HCT116 (cell line): ENCODE measurements around the gene DFFA. TPM values are rescaled to one million over a fixed set of nuclear protein-coding genes. Genes with fewer than 3 reads are reported as not detected.

Experiments used
- ATAC-seq: fragments of 200-7000 bp; cut with Tn5 transposase; 2 replicates; pipeline ENCODE4 v1.9.1; 2020; ENCODE audit warnings: mild to moderate bottlenecking, moderate library complexity
- BruUV-seq: library from RNA; stranded (reverse); fragments of 400-500 nt; replicated peaks from 2 replicates; lab custom pipeline; 2021; lab: Mats Ljungman, UMichigan
- CTCF ChIA-PET: fragments of 300-600 bp; sonication (Branson Sonifier 250); formaldehyde crosslinking; loops from one replicate; lab custom pipeline; 2021; ENCODE audit warnings: antibody characterized with exemption; lab: Charles Lee
- POLR2A ChIA-PET: fragments of 300-600, 350-600 bp; sonication (Branson Sonifier 250); formaldehyde crosslinking; loops from one replicate; lab custom pipeline; 2021; ENCODE audit warnings: antibody characterized with exemption; lab: Charles Lee
- RAD21 ChIA-PET, 2 experiments: fragments of 300-600 bp; sonication (Branson Sonifier 250); formaldehyde crosslinking; loops; one replicate each; lab custom pipeline; 2023; ENCODE audit warnings: low total read pairs in 2 of 2; ENCODE audit not compliant: uncharacterized antibody in 2 of 2, unreplicated experiment in 2 of 2, low non-redundant PET in 1 of 2; lab: Charles Lee
- DNase-seq: peaks from one replicate; pipeline ENCODE4 v3.0.0-alpha.2; 2010; ENCODE audit warnings: low read depth, low spot score
- H2AFZ ChIP-seq: fragments of 200-600 bp; shearing (Covaris generic), sonication (generic); 2 replicates; pipeline ENCODE4 v1.6.1; 2017; ENCODE audit warnings: low read depth, mixed run types, mixed read lengths, antibody characterized with exemption, low read length; ENCODE audit not compliant: poor library complexity, severe bottlenecking
- H3K27ac ChIP-seq: 2 replicates; pipeline ENCODE4 v1.5.1; 2012; ENCODE audit warnings: low read depth, low read length
- H3K27me3 ChIP-seq: fragments of 200-600 bp; sonication (generic); 2 replicates; pipeline ENCODE4 v1.6.1; 2016; ENCODE audit warnings: mixed run types, low read length, mixed read lengths; ENCODE audit not compliant: insufficient read depth
- H3K36me3 ChIP-seq, 2 experiments: fragments of 200-500 bp in 1 of 2; fragments of 200-600 bp in 1 of 2; sonication (Bioruptor generic) in 1 of 2; sonication (generic) in 1 of 2; 2 replicates each; pipeline versions ENCODE4 v1.5.1 to v1.6.1; 2014 to 2016; ENCODE audit warnings: low read length in 2 of 2, inconsistent platforms in 1 of 2, mixed read lengths in 1 of 2, mixed run types in 1 of 2; ENCODE audit not compliant: insufficient read depth in 2 of 2, control insufficient read depth in 1 of 2
- H3K4me1 ChIP-seq, 2 experiments: fragments of 200-600 bp in 1 of 2; sonication (generic) in 1 of 2; 2 replicates each; pipeline versions ENCODE4 v1.5.1 to v1.6.1; 2012 to 2017; ENCODE audit warnings: low read length in 2 of 2, inconsistent platforms in 1 of 2, mild to moderate bottlenecking in 1 of 2, mixed read lengths in 1 of 2, mixed run types in 1 of 2, moderate library complexity in 1 of 2; ENCODE audit not compliant: insufficient read depth in 2 of 2, control insufficient read depth in 1 of 2
- H3K4me2 ChIP-seq: fragments of 200-600 bp; sonication (generic); 2 replicates; pipeline ENCODE4 v1.6.1; 2017; ENCODE audit warnings: mixed run types, low read length, mixed read lengths
- H3K4me3 ChIP-seq, 2 experiments: fragments of 200-600 bp in 1 of 2; sonication (generic) in 1 of 2; replicated peaks in 1 of 2; 2 replicates each; pipeline ENCODE4 v1.5.1; 2011 to 2016; ENCODE audit warnings: low read length in 2 of 2, control low read depth in 1 of 2, low read depth in 1 of 2, mild to moderate bottlenecking in 1 of 2, mixed read lengths in 1 of 2, mixed run types in 1 of 2
- H3K79me2 ChIP-seq: fragments of 200-600 bp; sonication (generic); 2 replicates; pipeline ENCODE4 v1.6.1; 2017; ENCODE audit warnings: mild to moderate bottlenecking, mixed run types, low read length, moderate library complexity, mixed read lengths; ENCODE audit not compliant: insufficient read depth
- H3K9ac ChIP-seq: fragments of 200-600 bp; sonication (generic); 2 replicates; pipeline ENCODE4 v1.6.1; 2016; ENCODE audit warnings: low read length, mixed read lengths
- H3K9me2 ChIP-seq: fragments of 200-600 bp; sonication (generic), shearing (Covaris generic); 2 replicates; pipeline ENCODE4 v1.6.1; 2017; ENCODE audit warnings: mixed run types, mild to moderate bottlenecking, moderate library complexity; ENCODE audit not compliant: insufficient read depth
- H3K9me3 ChIP-seq, 2 experiments: fragments of 200-500 bp in 1 of 2; fragments of 200-600 bp in 1 of 2; sonication (Bioruptor generic) in 1 of 2; sonication (generic) in 1 of 2; 2 replicates each; pipeline ENCODE4 v1.6.1; 2014 to 2017; ENCODE audit warnings: low read length in 2 of 2, mixed read lengths in 2 of 2, inconsistent platforms in 1 of 2, low read depth in 1 of 2, mild to moderate bottlenecking in 1 of 2, mixed run types in 1 of 2, moderate library complexity in 1 of 2; ENCODE audit not compliant: control insufficient read depth in 1 of 2, insufficient read depth in 1 of 2
- H4K20me1 ChIP-seq: fragments of 200-600 bp; sonication (generic), shearing (Covaris generic); 2 replicates; pipeline ENCODE4 v1.6.1; 2017; ENCODE audit warnings: mixed run types, mild to moderate bottlenecking, moderate library complexity; ENCODE audit not compliant: insufficient read depth
- POLR2AphosphoS5 ChIP-seq: IDR thresholded peaks from 2 replicates; pipeline ENCODE4 v1.6.1; 2011; ENCODE audit warnings: mild to moderate bottlenecking, low read depth, low read length, moderate library complexity
- RAD21 ChIP-seq: IDR thresholded peaks from 2 replicates; pipeline ENCODE4 v1.6.1; 2012; ENCODE audit warnings: low read depth, mild to moderate bottlenecking
- SIN3A ChIP-seq: IDR thresholded peaks from 2 replicates; pipeline ENCODE4 v1.6.1; 2012; ENCODE audit warnings: low read depth
- SP1 ChIP-seq: IDR thresholded peaks from 2 replicates; pipeline ENCODE4 v1.6.1; 2012; ENCODE audit warnings: low read depth
- YY1 ChIP-seq: IDR thresholded peaks from 2 replicates; pipeline ENCODE4 v1.6.1; 2011; ENCODE audit warnings: low read length, low read depth, moderate library complexity, mild to moderate bottlenecking; ENCODE audit not compliant: insufficient replicate concordance; ENCODE audit errors: extremely low read depth
- intact Hi-C: fragments of 100-400 bp; cut with micrococcal nuclease; formaldehyde crosslinking; loops from 2 replicates; pipeline ENCODE4 v1.10.0; 2022
- total RNA-seq: library from RNA; stranded (reverse); gene quantifications from one replicate; pipeline ENCODE4 v1.2.1, GENCODE V29; 2021; ENCODE audit not compliant: unreplicated experiment
- TF ChIP-seq, protein P1 (sequence below), 3 experiments: fragments of 200-600 bp in 1 of 3; sonication (generic) in 1 of 3; IDR thresholded peaks in 2 of 3; conservative IDR thresholded peaks in 1 of 3; 2 replicates each; pipeline ENCODE4 v1.5.1; 2012 to 2017; ENCODE audit warnings: low read depth in 2 of 3, low read length in 2 of 3, antibody characterized with exemption in 1 of 3, borderline replicate concordance in 1 of 3, control low read depth in 1 of 3, mild to moderate bottlenecking in 1 of 3, mixed read lengths in 1 of 3, mixed run types in 1 of 3, moderate library complexity in 1 of 3; ENCODE audit not compliant: insufficient read depth in 1 of 3
- TF ChIP-seq, protein P2 (sequence below): IDR thresholded peaks from 2 replicates; pipeline ENCODE4 v1.6.1; 2012

The DFFA gene
- total RNA-seq, 1 experiment from 2014 or later: 67.7 TPM

DNA sequence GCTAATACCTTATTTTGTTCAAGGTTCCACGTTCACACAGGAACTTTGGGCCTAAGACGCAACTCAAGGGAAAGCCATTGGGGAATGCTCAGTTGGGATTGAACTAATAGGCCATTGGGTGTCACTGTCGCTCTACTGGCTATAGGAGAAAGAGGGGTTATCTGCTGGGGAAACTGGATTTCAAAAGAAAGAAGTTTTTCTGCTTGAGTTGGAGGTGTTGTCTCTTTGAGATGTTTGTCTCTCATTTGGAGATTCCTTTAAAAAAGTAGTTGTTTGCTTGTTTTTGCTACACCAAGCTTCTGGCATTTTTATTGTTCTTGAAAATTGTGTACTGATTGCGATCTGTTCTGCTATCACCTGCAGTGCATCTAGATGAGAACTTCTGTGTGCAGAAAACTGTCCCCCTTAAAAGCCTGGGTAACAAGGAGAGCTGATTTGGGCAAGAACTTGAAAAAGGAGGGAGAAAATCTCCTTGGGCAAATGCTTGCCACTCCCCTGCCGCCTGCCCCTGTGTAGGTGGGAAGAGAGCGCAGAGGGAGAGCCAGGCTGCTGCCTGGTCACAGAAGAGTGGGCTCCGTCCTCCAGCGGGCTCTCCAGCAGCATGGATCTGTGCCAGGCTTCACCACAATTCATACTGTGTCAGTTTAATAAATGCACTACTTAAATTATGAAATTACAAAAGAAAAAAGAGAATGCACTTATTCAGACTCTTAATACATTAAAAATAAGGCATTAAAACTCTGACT lies 42.3 kb upstream of the DFFA start:
- intact Hi-C loops: loop anchor here (1.0 to 2.0 kb wide), 2 partner anchors 352 to 396 kb away; no protein-coding TSS in a partner anchor
- Histone ChIP-seq H3K36me3 (no peaks in the 10 kb centered on the region), H2AFZ (no peak overlapping the region), H3K27me3 (no peaks in the 10 kb centered on the region), H3K9me2 (no peaks in the 10 kb centered on the region), H3K4me3 (no peak overlapping the region), H3K4me1 (peaks cover 14 to 20% of the 10 kb centered on the region in 2 experiments), H3K4me2 (no peak overlapping the region), H3K9me3 (no peaks in the 10 kb centered on the region), H3K27ac (no peak overlapping the region), H3K79me2 (peaks cover 96% of the 10 kb centered on the region), H4K20me1 (peaks cover 3% of the 10 kb centered on the region; the same call in 1 of the 2 replicates), H3K9ac (no peak overlapping the region)
- ChIA-PET CTCF (interaction anchor here (1.0 kb wide), 1 partner anchor 11 kb away, joined by 3 read pairs; no protein-coding TSS in a partner anchor), RAD21 (no interaction called here), POLR2A (interaction anchor here (0.6 kb wide), 1 partner anchor 524 kb away, joined by 3 read pairs; no protein-coding TSS in a partner anchor)
- ATAC-seq (peak; percentile 56), DNase-seq (peak; percentile 29)
- TF ChIP-seq POLR2AphosphoS5: no peak
- TF ChIP-seq, protein P1, sequence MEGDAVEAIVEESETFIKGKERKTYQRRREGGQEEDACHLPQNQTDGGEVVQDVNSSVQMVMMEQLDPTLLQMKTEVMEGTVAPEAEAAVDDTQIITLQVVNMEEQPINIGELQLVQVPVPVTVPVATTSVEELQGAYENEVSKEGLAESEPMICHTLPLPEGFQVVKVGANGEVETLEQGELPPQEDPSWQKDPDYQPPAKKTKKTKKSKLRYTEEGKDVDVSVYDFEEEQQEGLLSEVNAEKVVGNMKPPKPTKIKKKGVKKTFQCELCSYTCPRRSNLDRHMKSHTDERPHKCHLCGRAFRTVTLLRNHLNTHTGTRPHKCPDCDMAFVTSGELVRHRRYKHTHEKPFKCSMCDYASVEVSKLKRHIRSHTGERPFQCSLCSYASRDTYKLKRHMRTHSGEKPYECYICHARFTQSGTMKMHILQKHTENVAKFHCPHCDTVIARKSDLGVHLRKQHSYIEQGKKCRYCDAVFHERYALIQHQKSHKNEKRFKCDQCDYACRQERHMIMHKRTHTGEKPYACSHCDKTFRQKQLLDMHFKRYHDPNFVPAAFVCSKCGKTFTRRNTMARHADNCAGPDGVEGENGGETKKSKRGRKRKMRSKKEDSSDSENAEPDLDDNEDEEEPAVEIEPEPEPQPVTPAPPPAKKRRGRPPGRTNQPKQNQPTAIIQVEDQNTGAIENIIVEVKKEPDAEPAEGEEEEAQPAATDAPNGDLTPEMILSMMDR (IDR thresholded peaks at IDR 0.05 in 2 of 3, conservative IDR thresholded peaks at IDR 0.05 in 1 of 3; ENCODE audit: borderline replicate concordance in 1 of 3, insufficient read depth in 1 of 3, low read depth in 2 of 3, low read length in 2 of 3): peak; percentile 49 to 66 (median 62)
- TF ChIP-seq RAD21: peak; percentile 79
- no TSS peak for BruUV-seq

DNA sequence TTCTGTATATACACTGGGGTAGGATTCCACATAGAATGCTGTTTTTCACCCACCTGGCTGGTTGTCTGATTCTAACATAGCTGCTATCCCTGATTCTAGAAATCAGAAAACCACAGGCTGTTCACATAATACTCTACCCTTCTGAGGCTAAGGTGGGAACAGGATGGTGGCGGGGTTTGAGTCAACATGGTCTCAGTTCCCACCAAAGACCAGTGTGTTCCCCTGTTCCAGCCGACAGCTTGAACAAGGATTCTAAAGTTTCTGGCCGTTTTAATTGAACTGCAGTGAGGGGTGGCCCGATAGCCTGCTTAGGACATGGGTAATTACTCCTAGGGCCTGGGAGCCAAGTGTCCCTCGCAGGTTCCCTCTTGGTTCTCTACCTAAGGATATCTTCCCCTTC lies 40.9 kb upstream of the DFFA start:
- DNase-seq (no peak), ATAC-seq (no peak)
- Histone ChIP-seq H3K9me3 (no peaks in the 10 kb centered on the region), H3K9me2 (no peaks in the 10 kb centered on the region), H3K9ac (no peak overlapping the region), H3K27ac (no peak overlapping the region), H3K4me1 (peaks cover 17 to 28% of the 10 kb centered on the region in 2 experiments), H3K79me2 (peaks cover 96% of the 10 kb centered on the region)
- RAD21 ChIA-PET: interaction anchor here in 1 of 2 experiments (0.5 kb wide), 1 partner anchor 13 kb away, joined by 3 read pairs; no protein-coding TSS in a partner anchor
- no TSS peak for BruUV-seq
- intact Hi-C loops: no loop called here
- TF ChIP-seq, protein P2, sequence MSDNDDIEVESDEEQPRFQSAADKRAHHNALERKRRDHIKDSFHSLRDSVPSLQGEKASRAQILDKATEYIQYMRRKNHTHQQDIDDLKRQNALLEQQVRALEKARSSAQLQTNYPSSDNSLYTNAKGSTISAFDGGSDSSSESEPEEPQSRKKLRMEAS: no peak
- TF ChIP-seq YY1 (no peak), SP1 (no peak), SIN3A (no peak)
- TF ChIP-seq, all 23 proteins: peak for 0
- POLR2A ChIA-PET: no interaction called here
- CTCF ChIA-PET: interaction anchor here (0.8 to 1.2 kb wide), 2 partner anchors 351 to 524 kb away, joined by 3 read pairs; no protein-coding TSS in a partner anchor
- Histone ChIP-seq H4K20me1 (peaks cover 3% of the 10 kb centered on the region; the same call in 1 of the 2 replicates), H3K4me2 (no peak overlapping the region), H3K4me3 (no peak overlapping the region), H2AFZ (no peak overlapping the region), H3K36me3 (no peaks in the 10 kb centered on the region), H3K27me3 (no peaks in the 10 kb centered on the region)
